ENCODE results near the gene TRPV4. TPM values are rescaled to one million over a fixed set of nuclear protein-coding genes. Genes with fewer than 3 reads are reported as not detected.

Gene TRPV4
- total and polyA plus RNA-seq, 10 of the 15 experiments (the other 5 are each of a cell fraction or from before 2014, with no cell fraction given) = not detected

DNA sequence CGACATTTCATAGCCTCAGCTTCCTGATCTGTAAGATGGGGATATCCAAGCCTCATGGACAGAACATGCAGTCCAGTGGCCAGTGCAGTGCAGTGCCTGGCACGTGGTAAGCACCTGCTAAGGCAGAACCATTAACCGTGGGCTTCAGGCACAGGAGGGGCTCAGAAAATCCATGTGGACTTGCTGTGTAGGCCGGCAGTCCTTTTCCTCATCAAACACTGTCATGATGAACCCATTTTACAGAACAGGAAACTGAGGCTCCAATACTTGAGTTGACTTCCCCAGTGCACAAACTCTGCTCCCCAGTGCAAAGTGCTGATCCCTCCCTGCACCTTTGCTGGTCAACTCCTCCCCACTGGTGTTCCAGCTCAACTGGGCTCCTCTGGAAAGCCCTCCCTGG, 18.0 kb downstream of the TRPV4 start:
- no peak overlapping the region for H2AFZ ChIP-seq (ENCODE audit: control insufficient read depth, low read depth, low read length)
- 9% methylated on average over 4 of the region's 4 CpGs for WGBS (ENCODE audit: insufficient coverage, insufficient replicate concordance, low lambda C conversion rate, missing lambda C conversion rate)
- RAD21 ChIA-PET (ENCODE audit: unreplicated experiment) = no interaction called here
- no TSS peak for BruUV-seq (replicated peaks)
- intact Hi-C loops (cut with micrococcal nuclease; ENCODE audit: unreplicated experiment) (no loop called here), in situ Hi-C loops (cut with MboI) (no loop called here)
- no peak overlapping the region for H3K27ac ChIP-seq (ENCODE audit: control insufficient read depth, insufficient read depth)
- H3K4me2 ChIP-seq (ENCODE audit: control insufficient read depth, insufficient read depth) = no peak overlapping the region
- no peaks in the 10 kb centered on the region for H3K36me3 ChIP-seq (ENCODE audit: control insufficient read depth in 2 of 2, insufficient read depth in 2 of 2, low read length in 1 of 2)
- H3K79me2 ChIP-seq (ENCODE audit: control insufficient read depth, insufficient read depth, low read length) = no peaks in the 10 kb centered on the region
- no peak for FAIRE-seq
- POLR2A ChIA-PET = no interaction called here
- no peaks in the 10 kb centered on the region for H3K9me3 ChIP-seq (replicated peaks; ENCODE audit: control insufficient read depth, insufficient read depth, low read length)
- DNase-seq (ENCODE audit: low read depth, low spot score) = no peak
- TF ChIP-seq JUND (IDR thresholded peaks at IDR 0.05; ENCODE audit: low read depth, low read length) (no peak), KDM1A (IDR thresholded peaks at IDR 0.05; ENCODE audit: borderline replicate concordance) (no peak)
- ATAC-seq = no peak
- no peaks in the 10 kb centered on the region for H3K27me3 ChIP-seq (replicated peaks in 1 of 2; ENCODE audit: control insufficient read depth in 2 of 2, insufficient read depth in 2 of 2, low read length in 1 of 2)
- SMC1A ChIA-PET (ENCODE audit: uncharacterized antibody, unreplicated experiment) = no interaction called here
- H3K9ac ChIP-seq (ENCODE audit: control insufficient read depth, insufficient read depth, low read length) = no peak overlapping the region
- H4K20me1 ChIP-seq (ENCODE audit: control insufficient read depth, insufficient read depth) = no peaks in the 10 kb centered on the region
- CTCF ChIA-PET = interaction anchor here (0.8 to 1.8 kb wide), 2 partner anchors 28 to 30 kb away, joined by 3 to 5 read pairs; no protein-coding TSS in a partner anchor
- H3K4me1 ChIP-seq (ENCODE audit: control insufficient read depth, insufficient read depth, low read length) = no peaks in the 10 kb centered on the region
- no peak overlapping the region for H3K4me3 ChIP-seq

- DNase-seq (ENCODE audit: low read depth, low spot score) (no peak), ATAC-seq (no peak), FAIRE-seq (no peak)
- intact Hi-C loops (cut with micrococcal nuclease; ENCODE audit: unreplicated experiment) (no loop called here), in situ Hi-C loops (cut with MboI) (no loop called here)
- ChIA-PET RAD21 (ENCODE audit: unreplicated experiment) (no interaction called here), POLR2A (no interaction called here), CTCF (interaction anchor here (1.8 kb wide), 1 partner anchor 28 kb away, joined by 5 read pairs; no protein-coding TSS in a partner anchor), SMC1A (ENCODE audit: uncharacterized antibody, unreplicated experiment) (no interaction called here)
- Histone ChIP-seq H3K4me1 (ENCODE audit: control insufficient read depth, insufficient read depth, low read length) (no peaks in the 10 kb centered on the region), H3K4me3 (no peak overlapping the region), H3K27ac (ENCODE audit: control insufficient read depth, insufficient read depth) (no peak overlapping the region), H3K27me3 (replicated peaks in 1 of 2; ENCODE audit: control insufficient read depth in 2 of 2, insufficient read depth in 2 of 2, low read length in 1 of 2) (no peaks in the 10 kb centered on the region), H4K20me1 (ENCODE audit: control insufficient read depth, insufficient read depth) (no peaks in the 10 kb centered on the region), H3K79me2 (ENCODE audit: control insufficient read depth, insufficient read depth, low read length) (no peaks in the 10 kb centered on the region), H3K9ac (ENCODE audit: control insufficient read depth, insufficient read depth, low read length) (no peak overlapping the region), H2AFZ (ENCODE audit: control insufficient read depth, low read depth, low read length) (no peak overlapping the region), H3K36me3 (ENCODE audit: control insufficient read depth in 2 of 2, insufficient read depth in 2 of 2, low read length in 1 of 2) (no peaks in the 10 kb centered on the region), H3K4me2 (ENCODE audit: control insufficient read depth, insufficient read depth) (no peak overlapping the region), H3K9me3 (replicated peaks; ENCODE audit: control insufficient read depth, insufficient read depth, low read length) (no peaks in the 10 kb centered on the region)
- no TSS peak for BruUV-seq (replicated peaks)
- 68% methylated on average over 20 of the region's 20 CpGs for WGBS (ENCODE audit: insufficient coverage, insufficient replicate concordance, low lambda C conversion rate, missing lambda C conversion rate)
- TF ChIP-seq TCF7 (IDR thresholded peaks at IDR 0.05; ENCODE audit: borderline replicate concordance) = no peak
- TF ChIP-seq BHLHE40 (IDR thresholded peaks at IDR 0.05; ENCODE audit: borderline replicate concordance in 1 of 2, low read depth in 2 of 2, low read length in 1 of 2) = no peak
- no peak for TF ChIP-seq NR2C2 (IDR thresholded peaks at IDR 0.05; ENCODE audit: borderline replicate concordance, control insufficient read depth, insufficient read length, low read depth)
- no peak for TF ChIP-seq RB1 (IDR thresholded peaks at IDR 0.05; ENCODE audit: borderline replicate concordance)
- no peak for TF ChIP-seq PKNOX1 (IDR thresholded peaks at IDR 0.05)
- no peak for TF ChIP-seq SUZ12 (IDR thresholded peaks at IDR 0.05; ENCODE audit: unreplicated experiment)
- TF ChIP-seq RAD51 (IDR thresholded peaks at IDR 0.05) = no peak
- TF ChIP-seq CREM (IDR thresholded peaks at IDR 0.05; ENCODE audit: low read depth) = no peak
- no peak for TF ChIP-seq SREBF2 (IDR thresholded peaks at IDR 0.05; ENCODE audit: low read length)
Measured at GRCh38 chr12:109814600-109815150, 18.5 kb downstream of the TRPV4 start.

Measured in GM12878 (cell line).